Measurements from ENCODE around the gene TRPM3. TPM values are rescaled to one million over a fixed set of nuclear protein-coding genes. Genes with fewer than 3 reads are reported as not detected.

The TRPM3 gene
- total RNA-seq, 1 experiment from 2014 or later, result 5.4 TPM

GRCh38 chr9:71121275-71122021 lies at the start of gene TRPM3 (continued):
- TF ChIP-seq ERG (CRISPR knock-in tag; IDR thresholded peaks at IDR 0.05) (no peak), NFATC4 (CRISPR knock-in tag; IDR thresholded peaks at IDR 0.05) (no peak), NR3C1 (CRISPR knock-in tag; conservative IDR thresholded peaks at IDR 0.05; ENCODE audit: low read depth) (no peak), SOX15 (CRISPR knock-in tag; IDR thresholded peaks at IDR 0.05) (no peak), ZBTB21 (CRISPR knock-in tag; IDR thresholded peaks at IDR 0.05; ENCODE audit: borderline replicate concordance) (no peak; the same call in 1 of the 2 replicates), ZNF138 (CRISPR knock-in tag; conservative IDR thresholded peaks at IDR 0.05) (no peak), ESRRA (CRISPR knock-in tag; IDR thresholded peaks at IDR 0.05; ENCODE audit: borderline replicate concordance) (no peak)
- TF ChIP-seq, protein P1, sequence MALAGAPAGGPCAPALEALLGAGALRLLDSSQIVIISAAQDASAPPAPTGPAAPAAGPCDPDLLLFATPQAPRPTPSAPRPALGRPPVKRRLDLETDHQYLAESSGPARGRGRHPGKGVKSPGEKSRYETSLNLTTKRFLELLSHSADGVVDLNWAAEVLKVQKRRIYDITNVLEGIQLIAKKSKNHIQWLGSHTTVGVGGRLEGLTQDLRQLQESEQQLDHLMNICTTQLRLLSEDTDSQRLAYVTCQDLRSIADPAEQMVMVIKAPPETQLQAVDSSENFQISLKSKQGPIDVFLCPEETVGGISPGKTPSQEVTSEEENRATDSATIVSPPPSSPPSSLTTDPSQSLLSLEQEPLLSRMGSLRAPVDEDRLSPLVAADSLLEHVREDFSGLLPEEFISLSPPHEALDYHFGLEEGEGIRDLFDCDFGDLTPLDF (CRISPR knock-in tag; IDR thresholded peaks at IDR 0.05), result no peak

- ChIA-PET POLR2A (no interaction called here), CTCF (no interaction called here)
- Mint-ChIP-seq H3K4me1 (peaks cover 44% of the 10 kb centered on the region), H3K4me3 (no peak overlapping the region), H3K27me3 (ENCODE audit: low read depth) (no peaks in the 10 kb centered on the region), H3K9me3 (peaks cover 10% of the 10 kb centered on the region), H3K36me3 (peaks cover 6% of the 10 kb centered on the region), H3K27ac (no peak overlapping the region)
- DNase-seq (ENCODE audit: low spot score) (no peak), ATAC-seq (no peak)
- TF ChIP-seq MLX (CRISPR knock-in tag; IDR thresholded peaks at IDR 0.05) (no peak), HMGA2 (CRISPR knock-in tag; IDR thresholded peaks at IDR 0.05) (peak; percentile 96), ZNF423 (CRISPR knock-in tag; IDR thresholded peaks at IDR 0.05) (no peak), ERG (CRISPR knock-in tag; IDR thresholded peaks at IDR 0.05) (no peak), E2F5 (CRISPR knock-in tag; IDR thresholded peaks at IDR 0.05) (no peak), SMAD4 (CRISPR knock-in tag; IDR thresholded peaks at IDR 0.05) (no peak)
- TF ChIP-seq, protein P2, sequence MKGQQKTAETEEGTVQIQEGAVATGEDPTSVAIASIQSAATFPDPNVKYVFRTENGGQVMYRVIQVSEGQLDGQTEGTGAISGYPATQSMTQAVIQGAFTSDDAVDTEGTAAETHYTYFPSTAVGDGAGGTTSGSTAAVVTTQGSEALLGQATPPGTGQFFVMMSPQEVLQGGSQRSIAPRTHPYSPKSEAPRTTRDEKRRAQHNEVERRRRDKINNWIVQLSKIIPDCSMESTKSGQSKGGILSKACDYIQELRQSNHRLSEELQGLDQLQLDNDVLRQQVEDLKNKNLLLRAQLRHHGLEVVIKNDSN (CRISPR knock-in tag; IDR thresholded peaks at IDR 0.05), result no peak
- TF ChIP-seq, protein P3, sequence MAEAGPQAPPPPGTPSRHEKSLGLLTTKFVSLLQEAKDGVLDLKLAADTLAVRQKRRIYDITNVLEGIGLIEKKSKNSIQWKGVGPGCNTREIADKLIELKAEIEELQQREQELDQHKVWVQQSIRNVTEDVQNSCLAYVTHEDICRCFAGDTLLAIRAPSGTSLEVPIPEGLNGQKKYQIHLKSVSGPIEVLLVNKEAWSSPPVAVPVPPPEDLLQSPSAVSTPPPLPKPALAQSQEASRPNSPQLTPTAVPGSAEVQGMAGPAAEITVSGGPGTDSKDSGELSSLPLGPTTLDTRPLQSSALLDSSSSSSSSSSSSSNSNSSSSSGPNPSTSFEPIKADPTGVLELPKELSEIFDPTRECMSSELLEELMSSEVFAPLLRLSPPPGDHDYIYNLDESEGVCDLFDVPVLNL (CRISPR knock-in tag; IDR thresholded peaks at IDR 0.05; ENCODE audit: borderline replicate concordance, low read depth), result no peak
These were observed 47.0 kb upstream of the TRPM3 start for GRCh38 chr9:71168418-71168817.

DNA sequence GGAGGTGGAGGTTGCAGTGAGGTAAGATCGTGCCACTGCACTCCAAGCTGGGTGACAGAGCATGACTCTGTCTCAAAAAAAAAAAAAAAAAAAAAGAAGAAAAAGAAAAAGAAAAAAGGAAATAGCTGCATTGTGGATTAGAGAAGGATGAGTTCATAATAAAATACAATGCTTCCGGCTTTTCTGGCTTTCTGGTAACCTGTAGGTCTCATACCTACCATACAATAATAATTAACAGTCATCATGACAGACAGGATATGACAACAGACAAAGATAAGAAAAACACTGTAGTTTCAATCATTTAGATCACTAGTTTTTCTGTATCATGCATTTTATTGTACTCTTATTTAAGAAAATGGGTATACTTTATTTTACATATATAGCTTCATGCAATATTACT lies 40.7 kb upstream of the TRPM3 start:
- DNase-seq (ENCODE audit: low spot score) (no peak), ATAC-seq (no peak)
- POLR2A ChIA-PET, result no interaction called here
- CTCF ChIA-PET, result no interaction called here
- Mint-ChIP-seq H3K4me1 (no peaks in the 10 kb centered on the region), H3K27me3 (ENCODE audit: low read depth) (no peaks in the 10 kb centered on the region), H3K4me3 (no peak overlapping the region), H3K36me3 (no peaks in the 10 kb centered on the region), H3K27ac (no peak overlapping the region), H3K9me3 (no peaks in the 10 kb centered on the region)
- no peak for TF ChIP-seq JAZF1 (CRISPR knock-in tag; IDR thresholded peaks at IDR 0.05)
- no peak for TF ChIP-seq ERG (CRISPR knock-in tag; IDR thresholded peaks at IDR 0.05)

Data from WTC11 (cell line).